NCI-H2029 treated with DMSO at 0.1 percent for 48 hours (cell line): ENCODE data around the gene PPP3CA.

Experiments
- DNase-seq: peaks from one replicate; lab custom pipeline; 2025; lab: John Stamatoyannopoulos, UW

Gene PPP3CA

GRCh38 chr4:101175896-101176676, 171.2 kb downstream of the PPP3CA start:
- peak; percentile 32 for DNase-seq

GRCh38 chr4:101174679-101175345, 172.5 kb downstream of the PPP3CA start:
- DNase-seq: no peak

DNA sequence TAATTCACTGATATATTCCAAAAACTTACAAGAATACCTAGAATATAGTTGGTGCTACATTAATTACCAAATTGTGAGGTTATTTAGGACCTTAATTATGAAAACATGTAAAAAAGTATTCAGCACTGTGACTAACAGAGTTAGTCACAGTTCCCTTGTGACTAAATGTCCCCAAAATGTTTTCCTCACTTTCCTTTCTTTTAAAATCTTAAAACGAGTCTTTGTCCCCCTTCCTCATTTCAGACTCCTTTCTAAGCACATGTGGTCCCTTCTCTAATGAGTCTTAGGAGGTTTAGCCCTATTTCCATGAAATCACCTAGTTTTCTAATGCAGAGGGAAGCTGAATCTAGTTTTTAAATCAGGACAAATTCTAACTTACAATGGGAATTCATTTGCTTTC, 175.0 kb downstream of the PPP3CA start:
- DNase-seq: no peak

DNA sequence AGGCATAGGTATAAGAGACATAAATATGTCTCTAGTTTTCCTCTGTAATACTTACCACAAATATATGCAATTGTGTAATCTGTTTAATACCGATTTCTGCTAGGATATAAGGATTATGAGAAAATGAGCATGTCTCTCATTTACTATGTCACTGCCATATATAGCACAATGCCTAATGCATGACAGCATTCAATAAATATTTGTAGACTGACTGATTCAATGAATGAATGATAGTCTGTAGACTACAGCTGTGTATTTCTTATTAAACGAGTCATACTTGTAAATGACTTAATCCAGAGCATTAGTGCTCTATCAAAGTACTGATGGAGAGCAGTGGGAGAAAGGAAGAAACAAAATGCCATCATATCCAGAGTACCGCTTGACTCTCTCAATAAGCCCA, 175.6 kb downstream of the PPP3CA start:
- DNase-seq: no peak

GRCh38 chr4:101169044-101170014, 178.0 kb downstream of the PPP3CA start:
- peak; percentile 83 for DNase-seq

DNA sequence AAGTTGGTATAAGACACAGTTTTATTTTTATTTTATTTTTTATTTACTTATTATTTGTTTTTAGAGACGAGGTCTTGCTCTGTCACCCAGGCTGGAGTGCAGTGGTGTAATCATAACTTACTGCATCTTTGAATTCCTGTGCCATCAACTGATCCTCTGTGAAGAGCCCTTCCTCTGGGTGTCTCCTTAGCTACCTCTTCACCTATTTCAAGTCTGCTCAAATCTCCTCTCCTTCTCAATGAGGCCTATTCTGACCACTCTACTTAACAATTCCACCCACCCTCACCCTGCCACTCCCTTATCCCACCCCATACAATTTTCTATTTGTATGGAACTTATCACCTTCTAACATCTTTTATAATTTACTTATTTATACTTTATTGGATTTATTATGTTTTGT, 183.4 kb downstream of the PPP3CA start:
- no peak for DNase-seq

GRCh38 chr4:101162990-101163380, 184.3 kb downstream of the PPP3CA start:
- no peak for DNase-seq

- no peak for DNase-seq
Observed at GRCh38 chr4:101160792-101161592, 186.3 kb downstream of the PPP3CA start.

- DNase-seq: no peak
Observed at GRCh38 chr4:101158507-101158906, 188.8 kb downstream of the PPP3CA start.

DNA sequence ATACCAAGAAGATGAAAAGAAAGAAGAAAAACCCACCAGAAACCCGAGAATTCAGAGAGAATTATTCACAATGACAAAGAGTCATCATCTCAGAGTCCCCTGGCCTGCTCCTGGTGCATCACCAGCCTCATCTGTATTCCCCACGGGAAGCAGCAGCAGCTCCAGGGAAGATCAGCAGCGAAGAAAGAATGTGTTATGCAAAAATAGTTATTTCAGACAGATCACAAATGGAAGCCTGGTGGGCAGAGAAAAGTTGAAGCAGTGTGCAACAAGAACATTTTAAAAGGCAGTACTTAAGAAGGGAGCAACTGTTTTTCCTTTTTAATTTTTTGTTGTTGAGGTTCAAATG, 189.2 kb downstream of the PPP3CA start:
- DNase-seq: no peak

- DNase-seq: no peak
Observed at GRCh38 chr4:101157415-101158133, 189.8 kb downstream of the PPP3CA start.

- DNase-seq: no peak
Observed at GRCh38 chr4:101156619-101157310, 190.6 kb downstream of the PPP3CA start.

- DNase-seq: no peak
Observed at GRCh38 chr4:101155945-101156344, 191.4 kb downstream of the PPP3CA start.

DNA sequence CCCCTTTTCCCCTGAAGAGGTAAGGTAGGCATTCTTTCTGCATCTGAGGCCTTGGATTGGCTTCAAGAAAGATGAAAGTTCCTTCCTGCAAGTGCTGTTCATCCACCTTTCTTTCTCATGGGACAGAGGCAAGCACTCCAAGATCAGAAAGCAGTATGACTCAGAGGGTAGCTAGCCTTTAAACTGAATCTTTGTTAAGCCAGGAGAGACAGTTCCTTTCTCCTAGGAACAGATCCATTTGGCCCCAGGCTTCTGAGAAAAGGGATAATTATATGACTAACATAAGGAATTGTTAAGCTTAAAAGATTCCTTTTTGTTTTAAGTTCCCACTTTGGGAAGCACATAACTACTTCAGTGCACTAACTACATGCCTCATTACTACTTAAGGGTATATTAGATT, 192.0 kb downstream of the PPP3CA start:
- no peak for DNase-seq

DNA sequence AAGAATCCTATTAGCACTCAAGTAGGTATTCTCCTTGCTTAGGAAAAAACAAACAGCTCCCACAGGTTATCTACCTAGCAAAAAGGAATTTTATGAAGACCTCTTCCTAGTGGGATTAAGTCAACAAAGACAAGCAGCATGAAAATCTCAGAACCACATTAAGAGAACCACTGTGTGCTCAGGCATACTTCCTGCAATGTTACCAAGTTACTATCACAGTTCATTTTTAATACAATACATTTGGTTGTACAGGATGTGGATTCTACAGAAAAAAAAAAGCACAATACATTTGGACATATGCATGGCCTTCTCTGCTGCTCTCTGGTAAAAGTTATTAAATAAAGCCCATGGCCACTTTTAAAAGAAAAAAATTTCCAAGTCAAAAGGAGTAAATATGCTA, 193.7 kb downstream of the PPP3CA start:
- no peak for DNase-seq

GRCh38 chr4:101152521-101152920, 194.8 kb downstream of the PPP3CA start:
- no peak for DNase-seq

GRCh38 chr4:101148551-101148950, 198.8 kb downstream of the PPP3CA start:
- no peak for DNase-seq

DNA sequence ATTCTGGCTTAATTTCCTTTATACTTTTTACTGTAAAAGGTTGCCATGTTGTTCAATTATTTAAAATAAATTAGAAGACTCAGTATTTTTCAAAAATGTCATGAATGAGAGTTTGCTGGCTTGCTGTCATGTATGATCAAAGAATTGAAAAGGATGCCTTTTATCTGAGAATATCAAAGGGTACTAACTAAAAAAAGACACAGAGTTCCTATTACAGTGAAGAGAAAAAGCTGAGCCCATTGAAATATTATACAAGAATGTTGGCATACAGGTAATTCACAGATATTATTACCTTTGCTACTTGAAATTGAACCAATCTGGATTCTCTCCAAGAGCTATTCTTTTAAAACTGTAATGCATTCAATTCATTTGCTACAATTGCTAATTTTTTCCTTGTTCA, 200.0 kb downstream of the PPP3CA start:
- peak; percentile 19 for DNase-seq

GRCh38 chr4:101145021-101145420, 202.3 kb downstream of the PPP3CA start:
- DNase-seq: no peak

- DNase-seq: no peak
Observed at GRCh38 chr4:101142259-101142658, 205.1 kb downstream of the PPP3CA start.
